Stimulated activated CD4-positive, alpha-beta T cell treated with anti-CD3 and anti-CD28 coated beads, Interleukin-1b, Interleukin-23, amount 100 ng/mL, for 4 hours (primary cell): ENCODE measurements around the gene TOR2A.

Source experiments
- DNase-seq, 2 donors: peaks; one replicate each; pipeline ENCODE4 v3.0.0-alpha.2; 2020; ENCODE audit warnings: low read depth in 2 of 2

The TOR2A gene

GRCh38 chr9:127720031-127720864, 14.8 kb downstream of the TOR2A start:
- DNase-seq, result no peak

DNA sequence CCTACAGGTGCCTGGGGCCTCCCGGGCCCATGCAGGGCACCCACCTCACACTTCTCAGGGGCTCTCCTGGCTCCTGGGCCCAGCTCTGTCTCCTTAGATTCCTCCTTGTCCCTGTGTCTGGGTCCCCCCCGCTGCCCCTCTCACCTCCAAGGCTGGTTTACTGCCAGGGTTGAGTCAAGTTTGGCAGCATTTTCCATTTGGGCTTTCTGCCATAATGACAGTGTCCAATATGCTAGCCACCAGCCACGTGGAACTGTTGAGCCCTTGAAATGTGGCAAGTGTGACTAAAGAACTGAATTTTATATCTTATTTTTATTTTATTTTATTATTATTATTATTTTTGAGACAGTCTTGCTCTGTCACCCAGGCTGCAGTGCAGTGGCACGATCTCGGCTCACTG, 17.3 kb downstream of the TOR2A start:
- no peak for DNase-seq

GRCh38 chr9:127716412-127716811, 18.7 kb downstream of the TOR2A start:
- no peak for DNase-seq

- peak; percentile 93 to 96 for DNase-seq
Observed at GRCh38 chr9:127715470-127716337, 19.4 kb downstream of the TOR2A start, which contains the start of the genes PTRH1 and TTC16. Gene PTRH1 (minus strand): TSS chr9:127715663. CDS start chr9:127715639, 24 bp downstream. Gene TTC16 (plus strand): TSS chr9:127716079. CDS start chr9:127716146, 67 bp downstream.

DNA sequence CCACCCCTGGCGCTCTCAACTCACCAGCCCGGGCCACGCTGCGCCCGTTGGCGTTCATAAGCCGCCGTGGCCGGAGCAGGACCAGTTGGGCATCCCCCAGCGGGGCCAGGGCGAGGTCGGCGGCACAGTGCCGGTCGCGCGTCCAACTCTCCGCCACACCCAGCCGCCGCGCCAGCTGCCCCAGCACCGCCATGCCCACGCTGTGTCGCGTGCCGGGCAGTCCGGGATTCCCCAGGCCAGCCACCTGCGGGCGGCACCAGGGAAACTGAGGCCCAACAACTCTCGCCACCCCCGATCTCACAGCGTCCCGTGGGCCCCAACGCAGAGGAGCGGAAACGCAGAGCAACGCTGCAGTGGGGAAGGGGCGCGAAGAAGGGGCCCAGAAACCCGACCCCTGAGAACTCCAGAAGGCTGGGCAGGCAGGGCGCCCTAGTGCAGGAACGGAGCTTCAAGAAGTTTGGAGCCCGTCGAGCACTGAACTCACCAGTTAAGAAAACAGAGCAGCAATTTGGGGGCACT, 20.1 kb downstream of the TOR2A start:
- DNase-seq, result no peak

DNA sequence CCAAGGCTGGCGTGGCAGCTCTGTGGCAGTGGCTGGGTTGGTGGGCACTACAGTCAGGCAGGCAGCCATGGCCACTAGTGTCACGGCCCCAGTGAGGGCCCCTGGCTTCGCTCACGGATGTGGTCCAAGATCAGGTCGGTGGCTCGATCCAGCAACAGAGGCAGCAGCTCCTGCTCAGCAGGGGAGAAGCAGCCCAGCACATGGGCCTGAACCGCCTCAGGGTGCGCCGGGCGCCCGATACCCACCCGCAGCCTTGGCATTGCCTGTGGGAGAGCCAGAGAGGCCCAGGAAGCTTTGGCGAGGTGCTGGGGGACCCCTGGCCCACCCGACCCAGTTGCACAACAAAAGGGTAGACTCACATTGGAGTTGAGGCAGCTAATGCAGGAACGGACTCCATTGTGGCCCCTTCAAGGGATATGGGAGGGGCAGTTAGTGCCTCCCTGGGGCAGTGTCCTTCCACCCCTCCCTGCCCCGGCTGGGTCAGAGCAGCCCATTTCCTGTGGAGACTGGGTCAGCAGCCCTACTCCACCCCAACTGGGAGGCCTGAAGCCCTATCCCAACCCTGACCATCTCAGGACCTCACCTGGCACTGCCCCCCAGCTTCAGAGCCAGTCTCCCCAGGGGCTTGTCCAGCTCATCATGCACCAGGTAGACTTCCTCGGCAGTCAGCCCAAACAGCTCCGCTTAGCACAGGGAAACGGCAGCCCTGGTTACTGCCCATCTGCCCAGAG, 20.9 kb downstream of the TOR2A start:
- no peak for DNase-seq

DNA sequence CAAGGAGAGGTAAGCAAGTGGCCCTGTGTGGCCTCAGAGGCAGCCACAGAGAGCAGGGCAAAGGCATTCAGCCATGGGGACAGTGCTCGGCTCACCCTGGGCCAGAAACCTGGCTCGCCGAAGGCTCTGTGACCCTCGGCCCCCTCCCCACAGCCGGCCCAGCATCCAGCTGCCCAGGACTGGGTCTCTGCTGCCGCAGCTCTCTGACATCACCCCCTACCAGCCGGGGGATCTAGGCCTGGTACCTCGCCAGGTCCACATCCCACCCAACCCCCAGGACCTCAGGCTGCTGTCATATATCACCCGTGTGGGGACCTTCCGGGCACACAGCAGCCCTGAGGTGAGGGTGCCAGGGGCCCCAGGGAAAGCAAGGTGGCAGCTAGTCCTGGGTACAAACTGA, 22.2 kb downstream of the TOR2A start:
- no peak for DNase-seq

- DNase-seq, result no peak
Observed at GRCh38 chr9:127712371-127712770, 22.7 kb downstream of the TOR2A start.

GRCh38 chr9:127711831-127712274, 23.2 kb downstream of the TOR2A start:
- DNase-seq, result no peak

DNA sequence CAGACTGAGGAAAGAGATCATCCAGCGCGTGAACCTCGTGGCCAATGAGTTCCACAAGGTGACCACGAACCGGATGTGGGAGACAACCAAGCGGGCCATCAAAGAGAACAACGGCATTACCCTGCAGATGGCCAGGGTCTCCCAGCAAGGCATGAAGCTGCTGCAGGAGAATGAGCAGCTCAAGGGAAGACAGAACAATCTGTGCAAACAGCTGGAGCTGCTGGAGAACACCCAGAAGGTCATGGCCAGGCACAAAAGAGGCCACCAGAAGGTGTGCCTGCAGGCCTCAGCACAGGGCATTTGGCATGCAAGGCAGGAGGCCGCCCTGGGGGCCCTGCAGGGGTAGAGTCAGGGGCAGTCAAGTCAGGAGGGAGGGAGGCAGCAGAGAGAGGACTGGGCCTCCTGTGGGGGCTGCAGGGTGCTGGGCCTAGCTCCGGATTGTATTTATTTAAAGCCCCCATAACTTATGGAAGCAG, 23.8 kb downstream of the TOR2A start:
- no peak for DNase-seq

DNA sequence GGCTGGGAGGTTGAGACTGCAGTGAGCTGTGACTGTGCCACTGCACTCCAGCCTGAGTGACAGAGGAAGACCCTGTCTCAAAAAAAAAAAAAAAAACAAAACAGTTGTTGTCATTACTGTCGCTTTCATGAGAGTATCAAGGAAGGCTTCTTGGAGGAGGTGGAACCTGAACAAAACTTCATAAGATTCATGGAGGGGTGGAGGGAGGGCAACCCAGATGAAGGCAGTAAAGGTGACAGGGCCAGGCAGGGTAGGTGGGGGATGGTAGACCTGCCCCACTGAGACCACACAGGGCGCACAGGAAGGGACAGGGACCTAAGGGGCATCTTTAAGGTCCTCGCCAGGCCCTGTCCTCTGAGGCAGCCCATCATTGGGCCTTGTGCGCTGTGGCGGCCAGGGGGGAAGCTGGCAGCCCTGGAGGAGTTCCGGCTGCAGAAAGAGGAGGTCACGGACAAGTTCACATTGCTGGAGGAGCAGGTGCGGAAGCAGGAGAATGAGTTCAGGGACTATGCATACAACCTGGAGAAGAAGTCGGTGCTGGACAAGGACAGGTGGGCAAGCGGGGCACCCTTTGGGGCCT, 24.8 kb downstream of the TOR2A start:
- DNase-seq, result no peak

DNA sequence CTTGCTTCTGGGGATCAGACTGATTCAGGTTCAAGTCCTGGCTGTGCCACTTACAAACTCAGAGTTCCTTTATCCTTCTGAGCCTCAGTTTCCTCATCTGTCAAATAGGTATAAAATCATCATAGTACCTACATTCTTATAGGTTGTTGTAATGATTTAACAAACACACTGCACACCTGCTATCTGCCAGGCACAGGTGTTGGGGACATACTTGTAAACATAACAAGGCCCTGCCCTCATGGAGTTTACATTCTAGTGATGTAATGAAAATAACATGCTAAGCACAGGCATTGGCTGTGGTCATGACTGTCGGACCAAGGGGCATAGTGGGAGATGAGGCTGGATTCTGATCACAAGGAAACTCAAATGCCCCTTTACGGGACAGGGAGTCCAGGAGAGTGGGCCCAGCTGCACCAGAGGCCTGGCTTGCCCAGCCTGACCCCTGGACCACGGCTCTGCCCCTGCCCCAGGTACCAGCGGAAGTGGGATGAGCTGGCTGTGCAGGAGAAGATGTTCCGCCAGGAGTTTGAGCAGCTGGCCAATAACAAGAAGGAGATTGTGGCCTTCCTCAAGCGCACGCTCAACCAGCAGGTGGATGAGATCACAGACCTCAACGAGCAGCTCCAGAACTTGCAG, 26.0 kb downstream of the TOR2A start:
- DNase-seq, result no peak

DNA sequence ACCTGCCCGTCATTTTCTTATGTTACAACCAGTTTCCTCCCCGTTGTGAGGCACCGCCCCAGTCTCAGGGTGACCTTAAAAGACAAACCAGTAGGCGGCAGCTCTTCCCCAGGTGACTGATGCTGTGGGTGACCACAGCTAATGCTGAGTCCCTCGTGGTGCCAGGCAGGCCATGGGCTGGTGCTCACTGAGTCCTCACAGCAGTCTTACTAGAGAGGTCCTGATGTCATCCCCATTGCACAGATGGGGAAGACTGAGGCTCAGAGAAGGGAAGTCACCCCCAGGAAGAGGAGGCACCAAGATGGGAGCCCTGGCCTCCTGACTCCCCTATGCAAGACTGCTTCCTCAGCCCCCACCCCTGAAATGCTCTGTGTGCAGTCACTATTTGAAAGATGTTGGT, 27.3 kb downstream of the TOR2A start:
- DNase-seq, result no peak

DNA sequence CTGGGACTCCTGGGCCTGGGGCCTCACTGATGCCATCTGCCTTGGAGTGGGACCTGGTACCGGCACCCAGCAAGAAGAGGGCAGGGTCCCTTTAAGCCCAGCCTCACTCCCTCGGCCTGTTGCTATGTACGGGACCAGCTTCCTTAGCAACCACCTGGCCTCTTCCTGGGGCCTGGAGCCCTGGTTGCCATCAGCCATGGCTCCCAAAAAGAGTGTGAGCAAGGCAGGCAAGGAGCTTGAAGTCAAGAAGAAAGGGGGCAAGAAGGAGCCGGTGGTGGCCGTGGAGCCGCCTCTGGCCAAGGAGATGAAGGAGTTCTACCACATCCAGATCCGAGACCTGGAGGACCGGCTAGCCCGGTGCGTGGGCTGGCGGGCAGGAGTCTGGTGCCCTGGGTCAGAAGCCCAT, 28.3 kb downstream of the TOR2A start, which contains the start of gene CFAP157:
TSS of gene CFAP157 (plus strand) at position 153 of the 406 bp plus-strand sequence. CDS start at position 197, 44 bp downstream.
- DNase-seq, result no peak

DNA sequence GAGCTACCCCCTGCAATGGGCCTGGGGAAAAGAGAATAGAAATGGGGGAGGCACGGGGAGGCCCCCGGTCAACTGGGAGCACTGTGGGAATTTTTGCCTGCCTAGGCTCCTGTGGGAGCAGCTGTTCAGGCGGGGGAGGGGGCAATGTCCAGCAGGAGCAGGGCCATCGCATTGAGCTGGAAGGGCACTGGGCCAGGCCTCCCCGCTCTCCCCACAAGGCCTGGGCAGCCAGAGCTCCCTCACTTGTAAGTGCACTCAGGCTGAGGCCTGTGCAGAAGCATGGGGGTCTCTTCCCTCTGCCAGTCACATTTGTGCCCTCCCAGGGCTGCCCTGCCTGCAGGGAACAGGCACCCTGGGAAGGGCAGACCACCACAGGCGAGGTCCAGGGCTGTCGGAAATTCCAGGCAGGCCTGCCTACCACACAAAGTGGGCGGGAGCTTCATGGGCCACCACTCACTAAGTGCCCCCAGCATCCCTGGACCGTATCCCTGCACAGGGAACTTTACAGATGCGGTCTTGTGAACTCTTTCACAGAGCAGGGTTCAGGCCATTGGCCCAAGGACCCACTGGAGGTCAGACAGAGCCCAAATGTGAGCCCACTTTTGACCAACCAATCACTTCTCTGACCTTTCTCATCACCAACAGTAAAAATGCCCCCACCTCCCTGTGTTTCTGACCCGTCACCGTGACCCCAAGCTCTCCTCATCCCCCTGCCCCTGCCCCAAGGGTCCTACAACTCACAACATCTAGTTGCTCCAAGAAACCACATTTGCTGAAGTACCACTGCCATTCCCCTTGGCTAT, 29.3 kb downstream of the TOR2A start:
- no peak for DNase-seq

DNA sequence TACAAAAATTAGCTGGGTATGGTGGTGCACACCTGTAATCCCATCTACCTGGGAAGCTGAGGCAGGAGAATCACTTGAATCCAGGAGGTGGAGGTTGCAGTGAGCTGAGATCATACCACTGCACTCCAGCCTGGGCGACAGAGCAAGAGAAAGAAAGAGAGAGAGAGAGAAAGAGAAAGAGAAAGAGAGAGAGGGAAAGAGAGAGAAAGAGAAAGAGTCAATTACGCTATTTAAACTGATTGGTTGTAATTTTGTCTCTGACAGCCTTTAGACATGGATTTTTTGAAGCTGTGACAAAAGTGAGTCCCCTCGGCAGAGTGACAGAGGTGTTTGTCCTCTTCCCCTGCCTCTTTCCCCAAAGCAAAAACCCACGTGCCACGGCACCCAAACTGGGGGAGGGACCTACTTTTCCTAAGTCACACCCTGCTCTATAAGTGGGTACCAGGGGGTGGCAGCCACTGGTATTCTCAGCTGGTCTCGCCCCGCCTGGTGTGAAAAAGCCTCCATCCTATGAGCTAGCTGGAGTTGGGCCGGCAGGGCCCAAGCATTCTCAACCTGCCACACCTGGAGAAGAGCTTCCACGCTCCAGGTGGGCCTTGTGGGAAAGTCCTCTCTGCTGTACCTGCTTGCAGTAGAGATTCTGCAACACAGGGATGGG, 31.7 kb downstream of the TOR2A start:
- no peak for DNase-seq

DNA sequence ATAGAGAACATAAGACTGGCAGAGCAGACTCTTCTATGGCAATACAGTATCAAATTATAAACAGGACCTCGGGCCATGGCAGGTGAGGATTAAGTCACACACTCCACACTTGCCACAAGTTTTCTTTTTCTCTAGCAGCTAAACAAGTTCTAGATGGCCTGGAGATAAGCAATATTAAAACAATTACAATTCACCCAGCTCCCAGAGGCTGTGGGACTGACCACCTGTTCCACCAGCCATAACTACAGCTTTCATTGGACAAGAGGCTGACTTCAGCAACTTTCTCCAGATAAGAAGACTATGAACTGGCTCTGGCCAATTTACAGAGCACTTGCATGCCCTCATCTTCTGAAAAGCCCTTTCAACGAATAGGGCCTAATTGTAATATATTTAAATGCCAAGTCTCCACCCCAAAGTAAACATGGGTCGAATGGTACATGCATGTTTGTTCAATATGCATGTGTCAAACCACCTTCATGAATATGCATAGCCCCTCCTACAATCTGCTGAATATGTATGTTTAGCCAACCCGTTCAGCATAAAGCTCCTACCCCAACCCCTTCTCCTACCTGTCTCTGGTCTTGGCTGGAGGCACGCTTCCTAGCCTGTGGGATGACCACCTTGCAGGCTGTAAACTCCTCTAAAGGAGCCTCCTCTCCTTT, 34.4 kb downstream of the TOR2A start:
- no peak for DNase-seq

- DNase-seq, result no peak
Observed at GRCh38 chr9:127700140-127700539, 35.0 kb downstream of the TOR2A start.
